DOHH2 (cell line): ENCODE results near the gene SLC37A1.

Source experiments
- CTCF ChIP-seq: fragments of 200-600 bp; sonication (generic); IDR thresholded peaks from one replicate; pipeline ENCODE4 v1.5.1; 2014; ENCODE audit warnings: antibody characterized with exemption, mild to moderate bottlenecking, low read depth, low read length; ENCODE audit not compliant: poor library complexity, severe bottlenecking
- EZH2phosphoT487 ChIP-seq: fragments of 200-600 bp; sonication (generic); IDR thresholded peaks from 2 replicates; pipeline ENCODE4 v1.6.1; 2017; ENCODE audit warnings: borderline replicate concordance, mild to moderate bottlenecking, antibody characterized with exemption, low read length, moderate library complexity, mixed read lengths

- TF ChIP-seq CTCF (no peak), EZH2phosphoT487 (no peak)
Measured at GRCh38 chr21:42541618-42542017, 28.0 kb downstream of the SLC37A1 start.
